ENCODE measurements around the gene PTPN3. TPM values are rescaled to one million over a fixed set of nuclear protein-coding genes. Genes with fewer than 3 reads are reported as not detected.

Gene PTPN3
- total and polyA plus RNA-seq, 2 donors from 2014 or later = 33.7 to 40.6 TPM

GRCh38 chr9:109500421-109500974 is 2.4 kb upstream of the PTPN3 start:
- Histone ChIP-seq H3K9ac (ENCODE audit: low read length in 3 of 3) (no peak overlapping the region), H3K4me1 (ENCODE audit: control insufficient read depth in 2 of 3, insufficient read depth in 2 of 3, low read depth in 1 of 3, low read length in 3 of 3) (peaks cover 0 to 19% (median 14%) of the 10 kb centered on the region in 3 donors), H3K27me3 (ENCODE audit: control insufficient read depth, insufficient read depth, low read length) (peaks cover 10% of the 10 kb centered on the region), H3K36me3 (ENCODE audit: control insufficient read depth in 2 of 3, insufficient read depth in 3 of 3, low read length in 3 of 3) (no peaks in the 10 kb centered on the region), H3K9me3 (ENCODE audit: control insufficient read depth in 2 of 3, insufficient read depth in 1 of 3, low read length in 3 of 3) (no peaks in the 10 kb centered on the region), H3K27ac (ENCODE audit: low read depth in 2 of 2, low read length in 2 of 2) (peak overlapping the region in 1 of 2 donors; percentile 18), H3K4me3 (ENCODE audit: low read length in 3 of 3) (peak overlapping the region in 2 of 3 donors; percentile 58 to 60)
- DNase-seq (no peak), FAIRE-seq (no peak)
- intact Hi-C loops (cut with DNase I) = no loop called here
- TF ChIP-seq, protein P1, sequence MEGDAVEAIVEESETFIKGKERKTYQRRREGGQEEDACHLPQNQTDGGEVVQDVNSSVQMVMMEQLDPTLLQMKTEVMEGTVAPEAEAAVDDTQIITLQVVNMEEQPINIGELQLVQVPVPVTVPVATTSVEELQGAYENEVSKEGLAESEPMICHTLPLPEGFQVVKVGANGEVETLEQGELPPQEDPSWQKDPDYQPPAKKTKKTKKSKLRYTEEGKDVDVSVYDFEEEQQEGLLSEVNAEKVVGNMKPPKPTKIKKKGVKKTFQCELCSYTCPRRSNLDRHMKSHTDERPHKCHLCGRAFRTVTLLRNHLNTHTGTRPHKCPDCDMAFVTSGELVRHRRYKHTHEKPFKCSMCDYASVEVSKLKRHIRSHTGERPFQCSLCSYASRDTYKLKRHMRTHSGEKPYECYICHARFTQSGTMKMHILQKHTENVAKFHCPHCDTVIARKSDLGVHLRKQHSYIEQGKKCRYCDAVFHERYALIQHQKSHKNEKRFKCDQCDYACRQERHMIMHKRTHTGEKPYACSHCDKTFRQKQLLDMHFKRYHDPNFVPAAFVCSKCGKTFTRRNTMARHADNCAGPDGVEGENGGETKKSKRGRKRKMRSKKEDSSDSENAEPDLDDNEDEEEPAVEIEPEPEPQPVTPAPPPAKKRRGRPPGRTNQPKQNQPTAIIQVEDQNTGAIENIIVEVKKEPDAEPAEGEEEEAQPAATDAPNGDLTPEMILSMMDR (IDR thresholded peaks at IDR 0.05; ENCODE audit: borderline replicate concordance, extremely low read depth, insufficient read depth) = no peak

DNA sequence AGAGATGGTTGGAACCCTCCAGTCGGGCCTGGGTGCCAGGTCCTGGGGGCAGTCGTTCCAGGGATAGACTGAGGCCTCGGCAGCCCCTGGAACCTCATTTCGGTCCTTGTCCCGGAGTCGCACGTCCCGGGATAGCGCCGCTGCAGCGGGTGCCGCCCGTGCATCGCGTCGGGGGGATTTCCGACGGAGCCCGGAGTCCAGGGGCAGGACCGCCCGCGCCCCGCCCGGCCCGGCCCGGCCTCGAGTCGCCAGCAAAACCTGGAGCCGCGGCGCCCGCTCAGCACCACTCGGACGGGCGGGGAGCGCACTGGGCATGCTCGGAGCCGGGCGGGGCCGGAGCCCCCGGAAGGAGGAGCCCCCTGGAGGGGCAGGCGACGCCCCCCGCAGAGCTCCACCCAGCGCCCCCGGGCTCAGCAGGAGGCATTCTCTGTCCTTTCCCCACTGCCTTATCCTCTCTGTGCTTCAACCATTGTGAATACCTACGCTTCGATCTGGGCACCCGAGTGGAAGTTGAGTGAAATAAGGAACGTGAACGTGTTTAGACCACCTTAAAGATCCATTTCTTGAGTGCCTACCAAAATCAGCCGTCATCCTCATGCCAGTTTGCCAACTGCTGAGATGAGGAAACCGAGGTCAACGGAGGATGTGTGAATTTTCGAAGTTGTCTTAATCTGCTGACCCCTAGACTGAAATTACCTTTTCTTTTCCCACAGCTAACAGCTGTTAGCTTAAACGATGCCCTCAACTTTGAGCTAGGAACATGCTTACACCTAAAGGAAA is 1.7 kb upstream of the PTPN3 start:
- DNase-seq (peak; percentile 72 to 88 (median 84)), FAIRE-seq (no peak)
- H3K9me3 ChIP-seq (ENCODE audit: control insufficient read depth in 2 of 3, insufficient read depth in 1 of 3, low read length in 3 of 3) = no peaks in the 10 kb centered on the region
- no peaks in the 10 kb centered on the region for H3K36me3 ChIP-seq (ENCODE audit: control insufficient read depth in 2 of 3, insufficient read depth in 3 of 3, low read length in 3 of 3)
- H3K27ac ChIP-seq (ENCODE audit: low read depth in 2 of 2, low read length in 2 of 2) = peak overlapping the region; percentile 23 to 42
- H3K27me3 ChIP-seq (ENCODE audit: control insufficient read depth, insufficient read depth, low read length) = peaks cover 10% of the 10 kb centered on the region
- H3K4me3 ChIP-seq (ENCODE audit: low read length in 3 of 3) = peak overlapping the region; percentile 48 to 60 (median 58)
- peak overlapping the region in 2 of 3 donors; percentile 20 to 49 for H3K9ac ChIP-seq (ENCODE audit: low read length in 3 of 3)
- TF ChIP-seq, protein P1 (IDR thresholded peaks at IDR 0.05; ENCODE audit: borderline replicate concordance, extremely low read depth, insufficient read depth) = no peak
- intact Hi-C loops (cut with DNase I) = no loop called here
- peaks cover 2 to 25% (median 21%) of the 10 kb centered on the region in 3 donors for H3K4me1 ChIP-seq (ENCODE audit: control insufficient read depth in 2 of 3, insufficient read depth in 2 of 3, low read depth in 1 of 3, low read length in 3 of 3)

DNA sequence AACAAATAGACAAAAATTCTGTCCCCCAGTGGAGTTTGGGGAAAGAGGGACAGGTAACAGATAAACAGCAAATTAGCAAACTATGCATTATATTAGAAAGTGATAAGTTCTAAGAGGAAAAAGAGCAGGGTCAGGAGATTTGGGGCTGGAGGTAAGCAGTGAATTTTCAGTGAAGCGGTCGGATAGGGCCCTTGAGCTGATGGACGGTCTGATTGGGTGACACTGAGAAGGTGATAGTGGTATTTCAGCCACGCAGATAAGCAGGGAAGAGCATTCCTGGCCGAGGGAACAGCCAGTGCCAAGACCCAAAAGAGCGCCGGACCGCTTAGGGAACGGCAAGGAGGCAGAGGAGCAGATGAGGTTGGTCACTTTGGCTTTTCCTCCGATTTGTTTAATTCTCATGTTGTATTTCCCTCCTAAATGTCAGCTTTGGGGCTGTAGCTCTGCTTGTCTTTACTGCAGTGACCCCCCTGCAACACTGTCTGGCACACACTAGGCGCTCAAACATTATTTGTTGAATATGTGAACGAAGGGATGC is 1.1 kb upstream of the PTPN3 start:
- peak overlapping the region; percentile 48 to 64 (median 59) for H3K4me3 ChIP-seq (ENCODE audit: low read length in 3 of 3)
- peaks cover 5 to 32% (median 27%) of the 10 kb centered on the region in 3 donors for H3K4me1 ChIP-seq (ENCODE audit: control insufficient read depth in 2 of 3, insufficient read depth in 2 of 3, low read depth in 1 of 3, low read length in 3 of 3)
- DNase-seq (no peak), FAIRE-seq (no peak)
- peak overlapping the region in 2 of 3 donors; percentile 20 to 63 for H3K9ac ChIP-seq (ENCODE audit: low read length in 3 of 3)
- TF ChIP-seq, protein P1 (IDR thresholded peaks at IDR 0.05; ENCODE audit: borderline replicate concordance, extremely low read depth, insufficient read depth) = no peak
- peaks cover 10% of the 10 kb centered on the region for H3K27me3 ChIP-seq (ENCODE audit: control insufficient read depth, insufficient read depth, low read length)
- H3K27ac ChIP-seq (ENCODE audit: low read depth in 2 of 2, low read length in 2 of 2) = peak overlapping the region; percentile 23 to 42
- intact Hi-C loops (cut with DNase I) = no loop called here
- H3K9me3 ChIP-seq (ENCODE audit: control insufficient read depth in 2 of 3, insufficient read depth in 1 of 3, low read length in 3 of 3) = no peaks in the 10 kb centered on the region
- no peaks in the 10 kb centered on the region for H3K36me3 ChIP-seq (ENCODE audit: control insufficient read depth in 2 of 3, insufficient read depth in 3 of 3, low read length in 3 of 3)
